ENCODE data around the gene OTOP1. TPM values are rescaled to one million over a fixed set of nuclear protein-coding genes. Genes with fewer than 3 reads are reported as not detected.

The OTOP1 gene
- polyA plus RNA-seq, 3 donors: not detected

Other genes starting within 250 kb of the OTOP1 start
- 10 to 100 TPM; 11.4 to 35.1 (median 29.7) TPM for gene TMEM128, start 21.3 kb upstream of the OTOP1 start, polyA plus RNA-seq
- 10 to 100 TPM; 12.9 to 22.6 (median 14.9) TPM for gene LYAR, start 63.2 kb upstream of the OTOP1 start, polyA plus RNA-seq
- gene ZBTB49, start 63.3 kb upstream of the OTOP1 start, polyA plus RNA-seq: 1 to 10 TPM; 1.4 to 3.8 (median 1.7) TPM
- gene NSG1, start 160.2 kb upstream of the OTOP1 start, polyA plus RNA-seq: under 1 TPM in 1 of 3 donors, not detected in 2; 0.10 TPM

All from CD14-positive monocyte (primary cell).